ENCODE results near the gene AP1S1. TPM values are rescaled to one million over a fixed set of nuclear protein-coding genes. Genes with fewer than 3 reads are reported as not detected.

AP1S1 gene
- total RNA-seq, 1 donor from 2014 or later = 51.2 TPM

- DNase-seq = no peak
These were observed 5.7 kb downstream of the AP1S1 start for GRCh38 chr7:101159696-101160674.

GRCh38 chr7:101160910-101161309 lies 6.6 kb downstream of the AP1S1 start:
- no peak for DNase-seq

GRCh38 chr7:101161692-101162471 lies 7.6 kb downstream of the AP1S1 start:
- no peak for DNase-seq

GRCh38 chr7:101162551-101163278 lies 8.4 kb downstream of the AP1S1 start:
- DNase-seq = no peak

GRCh38 chr7:101163279-101164070 lies 9.2 kb downstream of the AP1S1 start:
- DNase-seq = no peak

- DNase-seq = no peak
These were observed 10.0 kb downstream of the AP1S1 start for GRCh38 chr7:101164071-101164840.

GRCh38 chr7:101165075-101165957 lies 11.0 kb downstream of the AP1S1 start, which contains the start of gene VGF:
Gene VGF, minus strand, starts transcription at chr7:101165569. Its CDS starts 726 bp downstream, at chr7:101164843.
- peak; percentile 71 for DNase-seq

- DNase-seq = no peak
These were observed 11.8 kb downstream of the AP1S1 start for GRCh38 chr7:101165958-101166647.

- DNase-seq = no peak
These were observed 12.3 kb downstream of the AP1S1 start for GRCh38 chr7:101166648-101166908.

GRCh38 chr7:101166909-101167644 lies 12.8 kb downstream of the AP1S1 start:
- DNase-seq = no peak

GRCh38 chr7:101167645-101168411 lies 13.6 kb downstream of the AP1S1 start:
- no peak for DNase-seq

- DNase-seq = no peak
These were observed 14.3 kb downstream of the AP1S1 start for GRCh38 chr7:101168412-101169049.

GRCh38 chr7:101169110-101169837 lies 15.0 kb downstream of the AP1S1 start:
- DNase-seq = no peak

GRCh38 chr7:101169838-101170551 lies 15.7 kb downstream of the AP1S1 start:
- no peak for DNase-seq

GRCh38 chr7:101170617-101171441 lies 16.6 kb downstream of the AP1S1 start:
- no peak for DNase-seq

All from skin of body (tissue), 2 donors.